ENCODE data around the gene DUOX2. TPM values are rescaled to one million over a fixed set of nuclear protein-coding genes. Genes with fewer than 3 reads are reported as not detected.

The DUOX2 gene
- total RNA-seq, 1 experiment from 2014 or later = not detected

DNA sequence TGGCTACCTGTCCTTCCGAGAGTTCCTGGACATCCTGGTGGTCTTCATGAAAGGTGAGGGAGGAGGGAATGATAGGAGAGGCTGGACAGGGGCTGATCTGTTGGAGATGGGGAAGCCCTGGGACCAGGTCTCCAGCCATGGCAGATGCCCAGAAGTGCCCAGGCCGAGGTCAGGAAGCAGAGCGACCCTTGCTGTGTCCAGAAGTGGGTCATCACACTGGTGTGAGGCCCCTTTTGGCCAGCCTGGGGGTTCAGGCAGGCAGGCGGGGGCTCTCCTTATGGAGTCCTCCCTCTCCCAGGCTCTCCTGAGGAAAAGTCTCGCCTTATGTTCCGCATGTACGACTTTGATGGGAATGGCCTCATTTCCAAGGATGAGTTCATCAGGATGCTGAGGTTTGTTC, 33.6 kb upstream of the DUOX2 start:
- Histone ChIP-seq H3K27me3 (ENCODE audit: insufficient read depth, low read depth) (no peaks in the 10 kb centered on the region), H3K27ac (no peak overlapping the region), H3K36me3 (ENCODE audit: low read depth) (no peaks in the 10 kb centered on the region), H3K4me2 (no peak overlapping the region), H3K4me3 (no peak overlapping the region), H3K9me3 (ENCODE audit: insufficient read depth, low read depth) (no peaks in the 10 kb centered on the region), H3K9me2 (ENCODE audit: insufficient read depth) (no peaks in the 10 kb centered on the region), H4K20me1 (ENCODE audit: insufficient read depth) (no peaks in the 10 kb centered on the region), H3K79me2 (ENCODE audit: low read depth) (no peaks in the 10 kb centered on the region), H3K4me1 (replicated peaks; ENCODE audit: insufficient read depth) (peaks cover 15% of the 10 kb centered on the region), H3F3A (ENCODE audit: insufficient read depth, low read depth) (peaks cover 4% of the 10 kb centered on the region; the same call in 1 of the 2 replicates), H2AFZ (no peak overlapping the region)
- TF ChIP-seq, protein P1, sequence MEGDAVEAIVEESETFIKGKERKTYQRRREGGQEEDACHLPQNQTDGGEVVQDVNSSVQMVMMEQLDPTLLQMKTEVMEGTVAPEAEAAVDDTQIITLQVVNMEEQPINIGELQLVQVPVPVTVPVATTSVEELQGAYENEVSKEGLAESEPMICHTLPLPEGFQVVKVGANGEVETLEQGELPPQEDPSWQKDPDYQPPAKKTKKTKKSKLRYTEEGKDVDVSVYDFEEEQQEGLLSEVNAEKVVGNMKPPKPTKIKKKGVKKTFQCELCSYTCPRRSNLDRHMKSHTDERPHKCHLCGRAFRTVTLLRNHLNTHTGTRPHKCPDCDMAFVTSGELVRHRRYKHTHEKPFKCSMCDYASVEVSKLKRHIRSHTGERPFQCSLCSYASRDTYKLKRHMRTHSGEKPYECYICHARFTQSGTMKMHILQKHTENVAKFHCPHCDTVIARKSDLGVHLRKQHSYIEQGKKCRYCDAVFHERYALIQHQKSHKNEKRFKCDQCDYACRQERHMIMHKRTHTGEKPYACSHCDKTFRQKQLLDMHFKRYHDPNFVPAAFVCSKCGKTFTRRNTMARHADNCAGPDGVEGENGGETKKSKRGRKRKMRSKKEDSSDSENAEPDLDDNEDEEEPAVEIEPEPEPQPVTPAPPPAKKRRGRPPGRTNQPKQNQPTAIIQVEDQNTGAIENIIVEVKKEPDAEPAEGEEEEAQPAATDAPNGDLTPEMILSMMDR (conservative IDR thresholded peaks at IDR 0.05) = no peak
- TF ChIP-seq EZH2 (IDR thresholded peaks at IDR 0.05; ENCODE audit: low read depth) = no peak
- DNase-seq = no peak
- ChIA-PET POLR2A (ENCODE audit: unreplicated experiment) (no interaction called here), CTCF (no interaction called here)
- BruUV-seq (replicated peaks) = no TSS peak
- intact Hi-C loops (cut with micrococcal nuclease; ENCODE audit: unreplicated experiment) = no loop called here

DNA sequence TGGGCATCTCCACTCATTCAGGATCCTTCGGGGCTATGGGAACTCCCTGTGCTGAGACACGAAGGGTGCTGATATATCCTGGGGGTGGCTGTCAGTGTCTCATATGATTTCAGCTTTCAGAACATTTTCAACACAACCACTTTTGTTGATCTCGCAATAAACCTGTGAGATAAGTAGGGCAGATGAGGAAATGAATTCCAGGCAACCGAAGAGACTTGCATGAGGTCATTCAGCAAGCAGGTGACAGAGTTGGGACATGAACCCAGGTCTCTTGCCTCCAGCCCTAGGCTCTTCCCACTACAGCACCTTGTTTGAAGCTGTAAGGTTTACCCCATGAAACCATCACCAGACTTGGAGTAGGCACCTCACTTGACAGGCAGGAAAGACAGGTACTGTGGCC, 32.4 kb upstream of the DUOX2 start:
- H3K4me1 ChIP-seq (replicated peaks; ENCODE audit: insufficient read depth) = peaks cover 15% of the 10 kb centered on the region
- no peaks in the 10 kb centered on the region for H3K79me2 ChIP-seq (ENCODE audit: low read depth)
- 0 out of 2 replicates have a peak overlapping the region, but pooled peaks have one; percentile 31 for H3K4me2 ChIP-seq
- DNase-seq = peak; percentile 22 to 71
- intact Hi-C loops (cut with micrococcal nuclease; ENCODE audit: unreplicated experiment) = no loop called here
- ChIA-PET CTCF (interaction anchor here (0.5 kb wide), 1 partner anchor 80 kb away, joined by 10 read pairs; no protein-coding TSS in a partner anchor), POLR2A (ENCODE audit: unreplicated experiment) (interaction anchor here (0.5 to 0.6 kb wide), 3 partner anchors 12 to 21 kb away, joined by 3 to 19 read pairs (median 4); no protein-coding TSS in a partner anchor)
- no peaks in the 10 kb centered on the region for H3K36me3 ChIP-seq (ENCODE audit: low read depth)
- H2AFZ ChIP-seq = no peak overlapping the region
- H3K27ac ChIP-seq = peak overlapping the region; percentile 9; the same call in 1 of the 2 replicates
- H3K9me2 ChIP-seq (ENCODE audit: insufficient read depth) = no peaks in the 10 kb centered on the region
- BruUV-seq (replicated peaks) = no TSS peak
- TF ChIP-seq, protein P1 (conservative IDR thresholded peaks at IDR 0.05) = no peak
- no peak for TF ChIP-seq EZH2 (IDR thresholded peaks at IDR 0.05; ENCODE audit: low read depth)
- no peak overlapping the region for H3K4me3 ChIP-seq
- no peaks in the 10 kb centered on the region for H3K9me3 ChIP-seq (ENCODE audit: insufficient read depth, low read depth)
- peaks cover 4% of the 10 kb centered on the region; the same call in 1 of the 2 replicates for H3F3A ChIP-seq (ENCODE audit: insufficient read depth, low read depth)
- no peaks in the 10 kb centered on the region for H3K27me3 ChIP-seq (ENCODE audit: insufficient read depth, low read depth)
- no peaks in the 10 kb centered on the region for H4K20me1 ChIP-seq (ENCODE audit: insufficient read depth)

DNA sequence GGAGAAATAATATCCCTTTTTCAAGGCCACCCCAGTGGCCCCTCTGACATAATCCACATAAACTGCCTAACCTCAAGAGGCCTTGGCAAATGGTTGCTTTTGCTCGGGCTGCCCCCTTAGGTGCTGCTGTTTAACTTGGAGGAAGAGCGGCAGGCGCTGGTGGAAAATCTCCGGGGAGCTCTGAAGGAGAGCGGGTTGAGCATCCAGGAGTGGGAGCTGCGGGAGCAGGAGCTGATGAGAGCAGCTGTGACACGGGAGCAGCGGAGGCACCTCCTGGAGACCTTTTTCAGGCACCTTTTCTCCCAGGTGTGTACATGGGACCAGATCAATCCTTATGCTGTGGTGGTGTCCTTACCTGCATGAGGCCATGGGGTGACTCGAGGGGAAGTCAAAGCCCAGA, 30.8 kb upstream of the DUOX2 start:
- BruUV-seq (replicated peaks) = no TSS peak
- no peak for DNase-seq
- ChIA-PET CTCF (no interaction called here), POLR2A (ENCODE audit: unreplicated experiment) (no interaction called here)
- H3K79me2 ChIP-seq (ENCODE audit: low read depth) = no peaks in the 10 kb centered on the region
- TF ChIP-seq, protein P1 (conservative IDR thresholded peaks at IDR 0.05) = no peak
- TF ChIP-seq EZH2 (IDR thresholded peaks at IDR 0.05; ENCODE audit: low read depth) = no peak
- no peaks in the 10 kb centered on the region for H3K9me2 ChIP-seq (ENCODE audit: insufficient read depth)
- H3K4me2 ChIP-seq = no peak overlapping the region
- H4K20me1 ChIP-seq (ENCODE audit: insufficient read depth) = no peaks in the 10 kb centered on the region
- no peaks in the 10 kb centered on the region for H3K36me3 ChIP-seq (ENCODE audit: low read depth)
- H3K27ac ChIP-seq = no peak overlapping the region
- intact Hi-C loops (cut with micrococcal nuclease; ENCODE audit: unreplicated experiment) = no loop called here
- peaks cover 4% of the 10 kb centered on the region; the same call in 1 of the 2 replicates for H3F3A ChIP-seq (ENCODE audit: insufficient read depth, low read depth)
- no peak overlapping the region for H2AFZ ChIP-seq
- no peaks in the 10 kb centered on the region for H3K27me3 ChIP-seq (ENCODE audit: insufficient read depth, low read depth)
- peaks cover 15% of the 10 kb centered on the region for H3K4me1 ChIP-seq (replicated peaks; ENCODE audit: insufficient read depth)
- no peaks in the 10 kb centered on the region for H3K9me3 ChIP-seq (ENCODE audit: insufficient read depth, low read depth)
- no peak overlapping the region for H3K4me3 ChIP-seq
